HG03442 (cell line): Measurements from ENCODE around the gene MOBP.
A peak's percentile ranks its signal among the peaks of the same experiment; 100 is the strongest.
"Not testable (repeated sequence)": the region's sequence is repeated elsewhere in the genome, so short reads cannot be mapped to it uniquely, and the experiment has no call there.

Experiments
- ATAC-seq: cut with Tn5 transposase; IDR thresholded peaks from one replicate; pipeline ENCODE4 v1.9.1; 2021; ENCODE audit warnings: mild to moderate bottlenecking, moderate library complexity; ENCODE audit not compliant: unreplicated experiment

Gene MOBP

GRCh38 chr3:39467394-39468107, at the start of gene MOBP:
MOBP (plus strand) TSS chr3:39467680; CDS start chr3:39502070, 34,390 bp downstream.
- ATAC-seq, result no peak

- not testable (repeated sequence) for ATAC-seq
These were observed 48.8 kb upstream of the MOBP start for GRCh38 chr3:39418556-39419225.

- ATAC-seq, result no peak
These were observed 47.7 kb upstream of the MOBP start for GRCh38 chr3:39419742-39420315.

- ATAC-seq, result no peak
These were observed 46.9 kb upstream of the MOBP start for GRCh38 chr3:39420543-39420942.

- ATAC-seq, result no peak
These were observed 44.0 kb upstream of the MOBP start for GRCh38 chr3:39423436-39423970.

GRCh38 chr3:39426312-39426711, 41.2 kb upstream of the MOBP start:
- ATAC-seq, result no peak

- no peak for ATAC-seq
These were observed 40.0 kb upstream of the MOBP start for GRCh38 chr3:39427506-39427905.

GRCh38 chr3:39428745-39429201, 38.7 kb upstream of the MOBP start:
- ATAC-seq, result no peak

- no peak for ATAC-seq
These were observed 38.0 kb upstream of the MOBP start for GRCh38 chr3:39429466-39429865.

GRCh38 chr3:39432342-39432741, 35.1 kb upstream of the MOBP start:
- ATAC-seq, result no peak

GRCh38 chr3:39433642-39434041, 33.8 kb upstream of the MOBP start:
- no peak for ATAC-seq

- peak; percentile 79 for ATAC-seq
These were observed 32.9 kb upstream of the MOBP start for GRCh38 chr3:39434574-39434973.

GRCh38 chr3:39435006-39435748, 32.3 kb upstream of the MOBP start:
- no peak for ATAC-seq

GRCh38 chr3:39438880-39439279, 28.6 kb upstream of the MOBP start:
- no peak for ATAC-seq

GRCh38 chr3:39440316-39440715, 27.2 kb upstream of the MOBP start:
- ATAC-seq, result no peak

- no peak for ATAC-seq
These were observed 23.9 kb upstream of the MOBP start for GRCh38 chr3:39443530-39443929.

GRCh38 chr3:39445927-39446326, 21.6 kb upstream of the MOBP start:
- no peak for ATAC-seq

- no peak for ATAC-seq
These were observed 21.0 kb upstream of the MOBP start for GRCh38 chr3:39446444-39446843.

- ATAC-seq, result peak; percentile 81
These were observed 19.6 kb upstream of the MOBP start for GRCh38 chr3:39447637-39448483.
